Measurements from ENCODE around the gene SIM2. TPM values are rescaled to one million over a fixed set of nuclear protein-coding genes. Genes with fewer than 3 reads are reported as not detected.
A peak's percentile ranks its signal among the peaks of the same experiment; 100 is the strongest.

The SIM2 gene
- total and polyA plus RNA-seq, 4 donors: not detected

DNA sequence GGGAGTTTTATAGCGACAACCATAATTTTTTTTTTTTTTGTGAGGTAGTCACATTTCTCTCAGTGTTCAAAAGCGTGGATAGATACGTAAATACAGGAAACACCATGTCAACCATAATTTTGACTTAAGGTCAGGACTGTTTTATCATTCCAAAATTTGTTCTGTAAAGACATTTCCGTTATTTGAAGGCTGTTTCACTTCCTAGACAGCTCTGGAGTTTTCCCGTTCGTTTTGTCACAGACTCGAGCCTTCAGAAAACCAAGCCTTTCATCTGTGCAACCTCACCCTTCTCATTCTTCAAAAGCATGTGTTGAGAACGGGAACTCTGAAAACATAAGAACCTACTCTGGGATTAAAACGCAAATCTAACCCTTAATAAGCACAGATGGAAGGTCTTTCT lies 17.9 kb downstream of the SIM2 start:
- H3K4me1 ChIP-seq (ENCODE audit: control insufficient read depth in 1 of 2, insufficient read depth in 2 of 2, low read length in 2 of 2): no peaks in the 10 kb centered on the region
- 39 to 48% methylated on average over 9 of the region's 9 CpGs for WGBS, 2 donors
- DNase-seq (no peak), ATAC-seq (ENCODE audit: low FRiP score) (no peak)
- intact Hi-C loops (cut with DNase I): no loop called here
- no peaks in the 10 kb centered on the region for H3K36me3 ChIP-seq (ENCODE audit: control insufficient read depth in 1 of 2, insufficient read depth in 2 of 2, low read length in 1 of 2)
- no peaks in the 10 kb centered on the region for H3K27me3 ChIP-seq (ENCODE audit: control insufficient read depth in 1 of 2, insufficient read depth in 2 of 2, low read length in 1 of 2)
- H3K4me3 ChIP-seq (ENCODE audit: low read length in 2 of 2): no peak overlapping the region
- H3K27ac ChIP-seq (ENCODE audit: low read depth in 1 of 2, low read length in 2 of 2): no peak overlapping the region
- peaks cover 2% of the 10 kb centered on the region for H3K9me3 ChIP-seq (ENCODE audit: control insufficient read depth, low read length)

DNA sequence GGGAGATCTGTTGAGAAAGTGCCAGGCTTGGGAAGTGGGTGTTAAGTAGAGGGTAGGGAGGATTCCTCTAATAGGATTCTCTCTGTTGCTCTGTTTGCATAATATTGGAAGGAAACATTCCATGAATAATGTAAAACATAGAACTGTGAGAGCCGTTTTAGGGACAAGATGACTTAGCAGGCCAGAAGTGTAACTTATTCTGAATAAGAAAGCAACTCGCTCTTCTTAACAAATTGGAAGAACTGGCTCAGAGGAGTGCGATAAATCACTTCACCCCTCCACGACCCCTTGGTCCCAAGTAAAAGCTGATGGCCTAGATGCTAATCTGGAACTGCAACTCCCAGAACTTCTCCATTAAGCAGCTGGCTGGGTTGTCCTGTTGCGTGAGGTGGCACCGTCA lies 19.1 kb downstream of the SIM2 start:
- H3K27me3 ChIP-seq (ENCODE audit: control insufficient read depth in 1 of 2, insufficient read depth in 2 of 2, low read length in 1 of 2): no peaks in the 10 kb centered on the region
- no peak overlapping the region for H3K27ac ChIP-seq (ENCODE audit: low read depth in 1 of 2, low read length in 2 of 2)
- no peak for DNase-seq
- no peaks in the 10 kb centered on the region for H3K36me3 ChIP-seq (ENCODE audit: control insufficient read depth in 1 of 2, insufficient read depth in 2 of 2, low read length in 1 of 2)
- no peak overlapping the region for H3K4me3 ChIP-seq (ENCODE audit: low read length in 2 of 2)
- no peak for ATAC-seq (ENCODE audit: low FRiP score)
- H3K4me1 ChIP-seq (ENCODE audit: control insufficient read depth in 1 of 2, insufficient read depth in 2 of 2, low read length in 2 of 2): no peaks in the 10 kb centered on the region
- WGBS, 2 donors: 93 to 97% methylated on average over 6 of the region's 6 CpGs
- peaks cover 2% of the 10 kb centered on the region for H3K9me3 ChIP-seq (ENCODE audit: control insufficient read depth, low read length)
- intact Hi-C loops (cut with DNase I): no loop called here

DNA sequence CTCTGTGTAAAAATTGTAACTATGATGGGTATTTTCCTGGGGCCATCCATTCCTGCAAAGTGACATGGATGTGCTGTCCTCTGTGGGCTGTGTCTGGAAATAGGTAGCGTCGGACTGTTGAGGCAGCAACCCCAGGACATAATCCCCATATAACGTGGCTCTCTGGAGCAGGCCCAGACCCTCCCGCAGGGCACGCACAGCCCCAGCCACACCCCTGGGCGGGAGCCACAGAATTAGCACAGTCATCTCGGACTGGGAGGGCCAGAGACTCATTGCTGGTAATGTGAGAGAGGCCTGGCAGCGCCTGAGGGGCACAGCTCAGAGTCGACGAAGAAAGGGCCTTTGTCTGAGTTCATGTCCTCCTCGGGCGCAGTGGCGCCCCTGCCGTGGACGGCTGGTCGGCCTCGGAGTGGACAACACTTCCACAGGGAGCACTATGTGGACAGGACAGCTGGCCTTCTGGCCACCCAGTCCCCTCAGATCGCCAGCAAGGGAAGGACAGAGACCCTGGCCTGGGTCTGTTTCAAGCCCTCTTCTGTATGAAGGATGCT lies 20.1 kb downstream of the SIM2 start:
- H3K4me1 ChIP-seq (ENCODE audit: control insufficient read depth in 1 of 2, insufficient read depth in 2 of 2, low read length in 2 of 2): no peaks in the 10 kb centered on the region
- no peak overlapping the region for H3K4me3 ChIP-seq (ENCODE audit: low read length in 2 of 2)
- H3K27me3 ChIP-seq (ENCODE audit: control insufficient read depth in 1 of 2, insufficient read depth in 2 of 2, low read length in 1 of 2): no peaks in the 10 kb centered on the region
- no peak for ATAC-seq (ENCODE audit: low FRiP score)
- intact Hi-C loops (cut with DNase I): no loop called here
- H3K36me3 ChIP-seq (ENCODE audit: control insufficient read depth in 1 of 2, insufficient read depth in 2 of 2, low read length in 1 of 2): no peaks in the 10 kb centered on the region
- no peak overlapping the region for H3K27ac ChIP-seq (ENCODE audit: low read depth in 1 of 2, low read length in 2 of 2)
- 79 to 82% methylated on average over 18 of the region's 18 CpGs for WGBS, 2 donors
- DNase-seq: peak; percentile 39 to 61
- H3K9me3 ChIP-seq (ENCODE audit: control insufficient read depth, low read length): peaks cover 2% of the 10 kb centered on the region

DNA sequence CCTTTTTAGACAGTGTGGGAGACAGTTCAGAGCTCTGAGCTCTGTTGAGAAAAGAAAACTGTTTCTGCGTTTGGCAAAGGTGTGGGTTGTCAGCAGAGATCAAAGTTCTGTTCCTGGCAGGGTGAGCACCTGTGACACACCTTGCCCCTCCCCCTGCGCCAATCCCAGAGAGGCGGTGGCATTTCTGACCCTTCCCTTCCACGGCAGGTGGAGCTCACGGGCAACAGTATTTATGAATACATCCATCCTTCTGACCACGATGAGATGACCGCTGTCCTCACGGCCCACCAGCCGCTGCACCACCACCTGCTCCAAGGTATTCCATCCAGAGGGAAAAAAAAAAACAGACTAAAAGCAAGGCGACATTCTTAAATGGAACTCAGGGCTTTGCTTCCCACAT lies 20.7 kb downstream of the SIM2 start:
- no peaks in the 10 kb centered on the region for H3K27me3 ChIP-seq (ENCODE audit: control insufficient read depth in 1 of 2, insufficient read depth in 2 of 2, low read length in 1 of 2)
- 89 to 93% methylated on average over 10 of the region's 10 CpGs for WGBS, 2 donors
- no peak for ATAC-seq (ENCODE audit: low FRiP score)
- H3K27ac ChIP-seq (ENCODE audit: low read depth in 1 of 2, low read length in 2 of 2): no peak overlapping the region
- H3K4me1 ChIP-seq (ENCODE audit: control insufficient read depth in 1 of 2, insufficient read depth in 2 of 2, low read length in 2 of 2): no peaks in the 10 kb centered on the region
- intact Hi-C loops (cut with DNase I): no loop called here
- DNase-seq: peak in 1 of 2 donors; percentile 51
- H3K36me3 ChIP-seq (ENCODE audit: control insufficient read depth in 1 of 2, insufficient read depth in 2 of 2, low read length in 1 of 2): no peaks in the 10 kb centered on the region
- H3K4me3 ChIP-seq (ENCODE audit: low read length in 2 of 2): no peak overlapping the region
- no peaks in the 10 kb centered on the region for H3K9me3 ChIP-seq (ENCODE audit: control insufficient read depth, low read length)

DNA sequence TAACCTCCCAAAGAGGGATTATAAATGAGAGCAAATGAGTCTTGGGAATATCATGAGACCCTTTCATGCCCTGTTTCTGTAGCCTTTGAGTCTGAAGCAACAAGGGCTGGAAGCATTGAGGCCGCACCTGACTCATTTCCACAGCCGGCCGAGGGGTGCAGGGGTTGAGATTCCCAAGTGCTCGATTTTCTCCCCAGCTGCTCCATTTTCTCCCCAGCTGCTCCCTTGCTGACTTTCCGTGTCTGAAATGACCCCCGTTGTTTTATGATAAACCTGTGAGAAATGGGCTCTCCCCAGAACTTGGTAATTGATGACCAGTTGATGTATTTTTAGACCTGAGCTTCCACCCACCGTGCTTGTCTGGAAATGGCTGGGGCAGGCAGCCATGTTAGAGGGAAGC lies 22.9 kb downstream of the SIM2 start:
- ATAC-seq (ENCODE audit: low FRiP score) (no peak), DNase-seq (no peak)
- no peaks in the 10 kb centered on the region for H3K36me3 ChIP-seq (ENCODE audit: control insufficient read depth in 1 of 2, insufficient read depth in 2 of 2, low read length in 1 of 2)
- H3K9me3 ChIP-seq (ENCODE audit: control insufficient read depth, low read length): no peaks in the 10 kb centered on the region
- no peak overlapping the region for H3K27ac ChIP-seq (ENCODE audit: low read depth in 1 of 2, low read length in 2 of 2)
- no peaks in the 10 kb centered on the region for H3K27me3 ChIP-seq (ENCODE audit: control insufficient read depth in 1 of 2, insufficient read depth in 2 of 2, low read length in 1 of 2)
- 81 to 88% methylated on average over 7 of the region's 7 CpGs for WGBS, 2 donors
- H3K4me1 ChIP-seq (ENCODE audit: control insufficient read depth in 1 of 2, insufficient read depth in 2 of 2, low read length in 2 of 2): no peaks in the 10 kb centered on the region
- no peak overlapping the region for H3K4me3 ChIP-seq (ENCODE audit: low read length in 2 of 2)
- intact Hi-C loops (cut with DNase I): no loop called here

DNA sequence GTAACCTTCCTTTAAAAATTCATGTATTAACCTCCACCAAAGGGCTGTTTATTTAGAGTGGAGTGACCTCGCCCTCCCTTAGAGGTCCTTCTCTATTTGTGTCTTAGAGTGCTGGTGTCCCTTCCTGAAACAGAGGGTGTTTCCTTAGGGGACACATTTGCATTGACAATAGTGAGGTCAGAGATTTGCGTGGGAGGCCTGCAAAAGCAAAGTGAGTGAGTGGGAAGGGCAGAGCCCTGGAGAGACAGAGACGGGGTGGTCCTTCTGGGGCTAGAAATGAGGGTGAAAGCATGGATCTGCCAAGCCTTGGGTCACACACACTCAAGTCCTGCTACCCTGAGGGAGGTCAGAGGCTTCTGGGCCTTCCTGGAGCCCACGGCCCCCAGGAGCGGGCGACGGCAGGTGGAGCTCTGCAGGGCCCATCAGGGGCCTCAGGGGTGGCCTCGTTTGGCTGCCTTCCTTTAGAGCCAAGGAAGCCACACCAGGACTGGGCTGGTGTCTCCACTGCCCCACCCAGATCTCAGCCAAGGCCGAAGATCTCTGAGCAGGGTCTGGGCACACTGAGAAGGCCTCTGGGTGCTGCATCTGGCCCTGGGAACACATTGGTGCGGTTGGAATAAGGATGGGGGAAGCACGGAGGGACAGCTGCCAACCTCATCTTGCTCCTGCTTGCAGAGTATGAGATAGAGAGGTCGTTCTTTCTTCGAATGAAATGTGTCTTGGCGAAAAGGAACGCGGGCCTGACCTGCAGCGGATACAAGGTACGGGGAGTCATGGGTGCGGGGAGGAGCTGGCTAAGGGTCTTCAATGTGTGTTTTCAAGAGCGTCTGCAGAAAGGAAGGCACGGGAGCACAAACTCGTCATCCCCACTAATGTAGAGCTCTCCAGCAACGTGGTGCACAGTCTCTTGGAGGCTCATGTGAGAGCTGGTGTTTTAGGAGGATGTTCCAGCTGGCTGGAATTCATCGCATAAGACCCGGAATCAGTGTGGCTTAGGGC lies 23.8 kb downstream of the SIM2 start:
- no peaks in the 10 kb centered on the region for H3K36me3 ChIP-seq (ENCODE audit: control insufficient read depth in 1 of 2, insufficient read depth in 2 of 2, low read length in 1 of 2)
- H3K4me1 ChIP-seq (ENCODE audit: control insufficient read depth in 1 of 2, insufficient read depth in 2 of 2, low read length in 2 of 2): no peaks in the 10 kb centered on the region
- 87 to 89% methylated on average over 25 of the region's 25 CpGs for WGBS, 2 donors
- intact Hi-C loops (cut with DNase I): no loop called here
- H3K4me3 ChIP-seq (ENCODE audit: low read length in 2 of 2): no peak overlapping the region
- no peaks in the 10 kb centered on the region for H3K9me3 ChIP-seq (ENCODE audit: control insufficient read depth, low read length)
- no peak for ATAC-seq (ENCODE audit: low FRiP score)
- DNase-seq: peak in 1 of 2 donors; percentile 22
- H3K27ac ChIP-seq (ENCODE audit: low read depth in 1 of 2, low read length in 2 of 2): no peak overlapping the region
- no peaks in the 10 kb centered on the region for H3K27me3 ChIP-seq (ENCODE audit: control insufficient read depth in 1 of 2, insufficient read depth in 2 of 2, low read length in 1 of 2)

DNA sequence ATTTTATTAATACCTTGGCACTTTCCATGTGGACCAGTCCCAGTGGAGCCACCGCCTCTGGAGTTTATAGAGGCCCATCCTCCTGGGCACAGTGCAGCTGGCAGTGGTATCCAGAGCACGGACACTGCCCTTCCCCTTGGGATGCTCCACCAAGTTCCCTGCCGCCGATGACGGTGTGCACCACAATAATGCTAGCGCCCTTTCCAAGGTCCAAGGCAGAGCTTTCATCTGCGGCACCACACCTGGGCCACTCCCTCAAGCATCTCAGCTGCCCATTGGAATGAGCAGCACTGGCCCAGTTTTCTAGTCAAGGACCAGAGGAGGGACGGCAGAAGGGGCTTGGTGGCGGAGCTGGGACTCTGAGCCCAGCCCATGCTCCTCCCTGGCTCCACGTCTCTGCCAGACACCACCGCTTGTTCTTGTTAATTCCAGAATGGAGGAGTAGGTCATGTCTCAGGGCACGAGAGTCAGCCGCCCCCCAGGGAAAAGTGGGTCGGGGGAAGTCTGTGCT lies 24.5 kb downstream of the SIM2 start:
- no peak overlapping the region for H3K4me3 ChIP-seq (ENCODE audit: low read length in 2 of 2)
- H3K27ac ChIP-seq (ENCODE audit: low read depth in 1 of 2, low read length in 2 of 2): no peak overlapping the region
- no peaks in the 10 kb centered on the region for H3K36me3 ChIP-seq (ENCODE audit: control insufficient read depth in 1 of 2, insufficient read depth in 2 of 2, low read length in 1 of 2)
- peak in 1 of 2 donors; percentile 57 for DNase-seq
- intact Hi-C loops (cut with DNase I): no loop called here
- no peaks in the 10 kb centered on the region for H3K27me3 ChIP-seq (ENCODE audit: control insufficient read depth in 1 of 2, insufficient read depth in 2 of 2, low read length in 1 of 2)
- no peak for ATAC-seq (ENCODE audit: low FRiP score)
- no peaks in the 10 kb centered on the region for H3K4me1 ChIP-seq (ENCODE audit: control insufficient read depth in 1 of 2, insufficient read depth in 2 of 2, low read length in 2 of 2)
- H3K9me3 ChIP-seq (ENCODE audit: control insufficient read depth, low read length): no peaks in the 10 kb centered on the region
- 82 to 85% methylated on average over 14 of the region's 14 CpGs for WGBS, 2 donors

DNA sequence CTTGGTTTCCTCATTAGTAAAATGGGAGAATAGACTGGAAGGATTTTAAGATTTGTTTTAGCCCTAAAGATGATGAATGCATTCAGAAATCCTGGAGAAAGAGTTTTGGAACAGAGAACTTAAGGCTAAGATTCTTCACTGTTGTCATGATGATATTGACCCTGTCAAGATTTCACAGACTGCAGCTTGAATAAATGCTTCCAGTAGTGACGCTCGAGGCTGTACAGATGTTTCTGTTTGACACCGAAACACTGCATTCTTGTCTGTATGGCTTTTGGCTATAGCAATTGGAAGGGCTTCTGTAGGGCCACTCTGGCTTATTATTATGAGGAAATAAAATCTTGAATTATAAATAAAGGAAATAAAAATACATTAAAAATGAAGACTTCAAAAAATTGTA lies 25.7 kb downstream of the SIM2 start:
- Histone ChIP-seq H3K27ac (ENCODE audit: low read depth in 1 of 2, low read length in 2 of 2) (no peak overlapping the region), H3K36me3 (ENCODE audit: control insufficient read depth in 1 of 2, insufficient read depth in 2 of 2, low read length in 1 of 2) (no peaks in the 10 kb centered on the region), H3K4me3 (ENCODE audit: low read length in 2 of 2) (no peak overlapping the region), H3K9me3 (ENCODE audit: control insufficient read depth, low read length) (no peaks in the 10 kb centered on the region), H3K4me1 (ENCODE audit: control insufficient read depth in 1 of 2, insufficient read depth in 2 of 2, low read length in 2 of 2) (no peaks in the 10 kb centered on the region), H3K27me3 (ENCODE audit: control insufficient read depth in 1 of 2, insufficient read depth in 2 of 2, low read length in 1 of 2) (no peaks in the 10 kb centered on the region)
- intact Hi-C loops (cut with DNase I): no loop called here
- 59 to 77% methylated on average over 3 of the region's 3 CpGs for WGBS, 2 donors
- DNase-seq: no peak
- no peak for ATAC-seq (ENCODE audit: low FRiP score)
